Measurements from ENCODE around the gene MOB1B. TPM values are rescaled to one million over a fixed set of nuclear protein-coding genes. Genes with fewer than 3 reads are reported as not detected.

MOB1B gene
- total RNA-seq (2021; ENCODE audit: unreplicated experiment) (33.2 TPM), Bru-seq, nascent RNA (percentile 71 among the genes with signal in this experiment), BruChase-seq, experiment 1, labeled RNA remaining after a 6-hour chase (percentile 89 among the genes with signal in this experiment), BruChase-seq, experiment 2, labeled RNA remaining after a 2-hour chase (percentile 81 among the genes with signal in this experiment)
- polyA plus RNA-seq (2012) = 4.6 and 5.9 TPM in 2 replicates
- long read RNA-seq, full-length matches to known transcripts = 6 of 23 reads
- long read RNA-seq, partial matches to known transcripts = 0 of 23 reads
- long read RNA-seq, other reads (novel, unspliced or antisense) = 17 of 23 reads

DNA sequence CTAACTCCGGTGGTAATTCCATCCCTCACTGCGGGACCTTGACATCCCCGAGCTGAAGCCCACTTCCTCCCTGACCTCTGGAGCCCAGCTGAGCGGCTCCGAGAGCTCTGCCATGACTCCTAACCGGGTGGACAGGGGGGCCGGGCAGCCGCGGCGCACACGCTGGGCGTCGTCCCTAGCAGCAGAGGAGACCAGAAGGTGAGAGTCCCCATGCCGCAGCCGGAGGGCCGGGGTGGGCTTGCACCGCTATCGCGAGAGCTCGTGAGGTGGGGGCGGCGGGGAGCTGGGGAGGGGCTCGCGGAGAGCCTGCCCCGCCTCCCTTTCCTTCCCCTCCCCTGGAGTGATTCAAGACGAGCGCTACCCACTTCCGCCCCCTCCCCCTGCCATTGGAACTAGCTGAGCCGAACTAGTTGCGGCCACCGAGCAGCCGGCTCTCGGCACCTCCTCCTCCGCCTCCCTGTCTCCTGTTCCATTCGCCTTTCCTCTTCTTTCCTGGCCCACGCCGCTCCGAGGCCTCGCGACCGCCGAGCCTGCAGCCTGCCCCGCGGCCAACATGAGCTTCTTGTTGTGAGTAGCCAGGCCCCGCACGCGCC, at the start of gene MOB1B:
TSS of gene MOB1B (plus strand) at position 386 of the 593 bp plus-strand sequence. CDS start at position 554, 168 bp downstream.
- ChIA-PET RAD21 (ENCODE audit: low non-redundant PET in 1 of 2, low total read pairs in 2 of 2, uncharacterized antibody in 2 of 2, unreplicated experiment in 2 of 2) (no interaction called here), CTCF (interaction anchor here (1.0 to 1.2 kb wide), 5 partner anchors 14 to 301 kb away, joined by 3 to 6 read pairs (median 3); no protein-coding TSS in a partner anchor), POLR2A (interaction anchor here (1.0 to 1.6 kb wide), 2 partner anchors 28 to 64 kb away, joined by 3 read pairs; no protein-coding TSS in a partner anchor)
- DNase-seq (ENCODE audit: low read depth, low spot score) (peak; percentile 59), ATAC-seq (peak; percentile 91)
- Histone ChIP-seq H3K9ac (ENCODE audit: low read length) (peak within 1 kb of the TSS; percentile 70), H3K27me3 (ENCODE audit: insufficient read depth, low read length) (no peaks in the 10 kb centered on the region), H3K27ac (ENCODE audit: low read depth, low read length) (peak within 1 kb of the TSS; percentile 35), H3K4me2 (ENCODE audit: low read length) (peak within 1 kb of the TSS; percentile 95), H3K79me2 (ENCODE audit: insufficient read depth, low read length) (peaks cover 41% of the 10 kb centered on the region), H4K20me1 (ENCODE audit: insufficient read depth) (no peaks in the 10 kb centered on the region), H2AFZ (ENCODE audit: low read depth, low read length, poor library complexity, severe bottlenecking) (peak within 1 kb of the TSS; percentile 93), H3K4me3 (replicated peaks in 1 of 2; ENCODE audit: low read depth in 1 of 2, low read length in 2 of 2) (peak within 1 kb of the TSS; percentile 78 to 85), H3K4me1 (ENCODE audit: control insufficient read depth in 1 of 2, insufficient read depth in 2 of 2, low read length in 2 of 2) (peaks cover 4 to 16% of the 10 kb centered on the region in 2 experiments), H3K36me3 (ENCODE audit: control insufficient read depth in 1 of 2, insufficient read depth in 2 of 2, low read length in 2 of 2) (peaks cover 0 to 7% of the 10 kb centered on the region in 2 experiments; a peak in 1 of 4 replicates), H3K9me2 (ENCODE audit: insufficient read depth) (no peaks in the 10 kb centered on the region), H3K9me3 (ENCODE audit: control insufficient read depth in 1 of 2, insufficient read depth in 1 of 2, low read depth in 1 of 2, low read length in 2 of 2) (no peaks in the 10 kb centered on the region)
- intact Hi-C loops (cut with micrococcal nuclease) = loop anchor here (2.0 to 5.0 kb wide), 2 partner anchors 63 to 90 kb away; partner anchors contain the start of genes DCK and GRSF1
- no TSS peak for BruUV-seq (replicated peaks)
- peak; percentile 65 for TF ChIP-seq SIN3A (IDR thresholded peaks at IDR 0.05; ENCODE audit: low read depth)
- TF ChIP-seq, protein P1, sequence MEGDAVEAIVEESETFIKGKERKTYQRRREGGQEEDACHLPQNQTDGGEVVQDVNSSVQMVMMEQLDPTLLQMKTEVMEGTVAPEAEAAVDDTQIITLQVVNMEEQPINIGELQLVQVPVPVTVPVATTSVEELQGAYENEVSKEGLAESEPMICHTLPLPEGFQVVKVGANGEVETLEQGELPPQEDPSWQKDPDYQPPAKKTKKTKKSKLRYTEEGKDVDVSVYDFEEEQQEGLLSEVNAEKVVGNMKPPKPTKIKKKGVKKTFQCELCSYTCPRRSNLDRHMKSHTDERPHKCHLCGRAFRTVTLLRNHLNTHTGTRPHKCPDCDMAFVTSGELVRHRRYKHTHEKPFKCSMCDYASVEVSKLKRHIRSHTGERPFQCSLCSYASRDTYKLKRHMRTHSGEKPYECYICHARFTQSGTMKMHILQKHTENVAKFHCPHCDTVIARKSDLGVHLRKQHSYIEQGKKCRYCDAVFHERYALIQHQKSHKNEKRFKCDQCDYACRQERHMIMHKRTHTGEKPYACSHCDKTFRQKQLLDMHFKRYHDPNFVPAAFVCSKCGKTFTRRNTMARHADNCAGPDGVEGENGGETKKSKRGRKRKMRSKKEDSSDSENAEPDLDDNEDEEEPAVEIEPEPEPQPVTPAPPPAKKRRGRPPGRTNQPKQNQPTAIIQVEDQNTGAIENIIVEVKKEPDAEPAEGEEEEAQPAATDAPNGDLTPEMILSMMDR (IDR thresholded peaks at IDR 0.05 in 2 of 3, conservative IDR thresholded peaks at IDR 0.05 in 1 of 3; ENCODE audit: borderline replicate concordance in 1 of 3, insufficient read depth in 1 of 3, low read depth in 2 of 3, low read length in 2 of 3) = 0 out of 6 replicates have a peak, but pooled peaks of 1 of the 3 experiments have one; percentile 11
- TF ChIP-seq POLR2AphosphoS5 (IDR thresholded peaks at IDR 0.05; ENCODE audit: low read depth, low read length) = peak; percentile 93
- no peak for TF ChIP-seq ZNF274 (IDR thresholded peaks at IDR 0.05; ENCODE audit: low read depth, low read length)
- TF ChIP-seq EZH2phosphoT487 (IDR thresholded peaks at IDR 0.05; ENCODE audit: borderline replicate concordance) = no peak
- no peak for TF ChIP-seq JUND (IDR thresholded peaks at IDR 0.05)
- TF ChIP-seq, protein P2, sequence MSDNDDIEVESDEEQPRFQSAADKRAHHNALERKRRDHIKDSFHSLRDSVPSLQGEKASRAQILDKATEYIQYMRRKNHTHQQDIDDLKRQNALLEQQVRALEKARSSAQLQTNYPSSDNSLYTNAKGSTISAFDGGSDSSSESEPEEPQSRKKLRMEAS (IDR thresholded peaks at IDR 0.05) = peak; percentile 61
- peak; percentile 28; the same call in 1 of the 2 replicates for TF ChIP-seq ELF1 (IDR thresholded peaks at IDR 0.05; ENCODE audit: borderline replicate concordance, low read depth)
- no peak for TF ChIP-seq SP1 (IDR thresholded peaks at IDR 0.05; ENCODE audit: low read depth)
- no peak for TF ChIP-seq EZH2 (IDR thresholded peaks at IDR 0.05)
- no peak for TF ChIP-seq SRF (IDR thresholded peaks at IDR 0.05; ENCODE audit: low read depth)
- TF ChIP-seq RAD21 (IDR thresholded peaks at IDR 0.05; ENCODE audit: low read depth) = no peak
- TF ChIP-seq CEBPB (IDR thresholded peaks at IDR 0.05; ENCODE audit: low read depth) = no peak
- no peak for TF ChIP-seq FOSL1 (IDR thresholded peaks at IDR 0.05; ENCODE audit: low read depth)
- TF ChIP-seq, protein P3, sequence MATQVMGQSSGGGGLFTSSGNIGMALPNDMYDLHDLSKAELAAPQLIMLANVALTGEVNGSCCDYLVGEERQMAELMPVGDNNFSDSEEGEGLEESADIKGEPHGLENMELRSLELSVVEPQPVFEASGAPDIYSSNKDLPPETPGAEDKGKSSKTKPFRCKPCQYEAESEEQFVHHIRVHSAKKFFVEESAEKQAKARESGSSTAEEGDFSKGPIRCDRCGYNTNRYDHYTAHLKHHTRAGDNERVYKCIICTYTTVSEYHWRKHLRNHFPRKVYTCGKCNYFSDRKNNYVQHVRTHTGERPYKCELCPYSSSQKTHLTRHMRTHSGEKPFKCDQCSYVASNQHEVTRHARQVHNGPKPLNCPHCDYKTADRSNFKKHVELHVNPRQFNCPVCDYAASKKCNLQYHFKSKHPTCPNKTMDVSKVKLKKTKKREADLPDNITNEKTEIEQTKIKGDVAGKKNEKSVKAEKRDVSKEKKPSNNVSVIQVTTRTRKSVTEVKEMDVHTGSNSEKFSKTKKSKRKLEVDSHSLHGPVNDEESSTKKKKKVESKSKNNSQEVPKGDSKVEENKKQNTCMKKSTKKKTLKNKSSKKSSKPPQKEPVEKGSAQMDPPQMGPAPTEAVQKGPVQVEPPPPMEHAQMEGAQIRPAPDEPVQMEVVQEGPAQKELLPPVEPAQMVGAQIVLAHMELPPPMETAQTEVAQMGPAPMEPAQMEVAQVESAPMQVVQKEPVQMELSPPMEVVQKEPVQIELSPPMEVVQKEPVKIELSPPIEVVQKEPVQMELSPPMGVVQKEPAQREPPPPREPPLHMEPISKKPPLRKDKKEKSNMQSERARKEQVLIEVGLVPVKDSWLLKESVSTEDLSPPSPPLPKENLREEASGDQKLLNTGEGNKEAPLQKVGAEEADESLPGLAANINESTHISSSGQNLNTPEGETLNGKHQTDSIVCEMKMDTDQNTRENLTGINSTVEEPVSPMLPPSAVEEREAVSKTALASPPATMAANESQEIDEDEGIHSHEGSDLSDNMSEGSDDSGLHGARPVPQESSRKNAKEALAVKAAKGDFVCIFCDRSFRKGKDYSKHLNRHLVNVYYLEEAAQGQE (IDR thresholded peaks at IDR 0.05; ENCODE audit: low read depth) = no peak
- peak; percentile 66; the same call in 1 of the 2 replicates for TF ChIP-seq CBX3 (IDR thresholded peaks at IDR 0.05; ENCODE audit: low read depth)
- TF ChIP-seq, protein P4, sequence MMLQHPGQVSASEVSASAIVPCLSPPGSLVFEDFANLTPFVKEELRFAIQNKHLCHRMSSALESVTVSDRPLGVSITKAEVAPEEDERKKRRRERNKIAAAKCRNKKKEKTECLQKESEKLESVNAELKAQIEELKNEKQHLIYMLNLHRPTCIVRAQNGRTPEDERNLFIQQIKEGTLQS (IDR thresholded peaks at IDR 0.05) = no peak
- TF ChIP-seq TCF7L2 (IDR thresholded peaks at IDR 0.05; ENCODE audit: borderline replicate concordance, extremely low read depth, insufficient read depth, insufficient read length) = no peak
- TF ChIP-seq POLR2A (IDR thresholded peaks at IDR 0.05; ENCODE audit: borderline replicate concordance, extremely low read depth, insufficient read depth, insufficient read length) = peak; percentile 46
- peak; percentile 74 for TF ChIP-seq EGR1 (IDR thresholded peaks at IDR 0.05; ENCODE audit: low read depth)
- TF ChIP-seq YY1 (IDR thresholded peaks at IDR 0.05; ENCODE audit: extremely low read depth, insufficient replicate concordance, low read depth, low read length) = no peak

All from HCT116 (cell line).